HG02610 (cell line): Measurements from ENCODE around the gene NTF4.
"Not testable (repeated sequence)": the region's sequence is repeated elsewhere in the genome, so short reads cannot be mapped to it uniquely, and the experiment has no call there.

ENCODE experiments used
- ATAC-seq: cut with Tn5 transposase; IDR thresholded peaks from one replicate; pipeline ENCODE4 v1.9.1; 2021; ENCODE audit warnings: mild to moderate bottlenecking, moderate library complexity; ENCODE audit not compliant: unreplicated experiment

Gene NTF4

DNA sequence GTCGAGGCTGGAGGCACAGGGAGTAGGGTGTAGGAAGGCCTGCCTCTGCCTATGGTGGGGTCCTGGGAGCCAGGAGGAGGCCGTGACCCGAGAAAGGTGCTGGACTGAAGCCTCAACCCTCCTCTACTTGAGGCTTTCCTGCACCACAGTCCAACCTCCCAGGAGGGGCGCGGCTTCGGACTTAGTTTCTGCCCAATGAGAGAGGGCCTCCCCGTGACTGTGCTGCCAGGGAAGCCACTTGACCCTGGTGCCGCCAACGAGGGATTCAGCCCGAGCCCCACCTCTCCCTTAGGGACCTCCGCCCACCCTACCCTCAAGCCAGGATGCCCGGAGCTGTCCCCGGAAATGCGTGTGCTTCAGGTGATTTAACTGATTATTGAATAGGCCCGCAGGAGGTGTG is 40.4 kb downstream of the NTF4 start, which contains the start of gene CGB3:
TSS of gene CGB3 (minus strand) at position 101 of the 400 bp plus-strand sequence. CDS start 362 bp downstream, outside the sequence.
- ATAC-seq = not testable (repeated sequence)

DNA sequence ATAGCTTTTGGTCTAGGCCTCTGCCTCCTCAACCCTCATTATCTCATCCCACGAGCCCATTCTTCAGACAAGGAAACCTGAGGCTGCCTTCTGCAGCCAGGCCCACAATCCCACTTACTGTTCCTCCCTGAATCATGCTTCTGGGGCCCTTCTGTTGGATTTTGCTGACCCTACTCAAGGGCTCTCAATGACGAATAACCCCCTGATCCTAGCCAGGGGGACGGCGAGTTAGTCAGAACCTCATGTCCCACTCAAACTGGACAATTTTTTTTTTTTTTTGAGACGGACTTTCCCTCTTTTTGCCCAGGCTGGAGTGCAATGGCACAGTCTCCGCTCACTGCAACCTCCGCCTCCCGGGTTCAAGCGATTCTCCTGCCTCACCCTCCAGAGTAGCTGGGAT is 42.5 kb downstream of the NTF4 start:
- ATAC-seq = no peak

- no peak for ATAC-seq
These were observed 43.4 kb downstream of the NTF4 start for GRCh38 chr19:49020931-49021895.

DNA sequence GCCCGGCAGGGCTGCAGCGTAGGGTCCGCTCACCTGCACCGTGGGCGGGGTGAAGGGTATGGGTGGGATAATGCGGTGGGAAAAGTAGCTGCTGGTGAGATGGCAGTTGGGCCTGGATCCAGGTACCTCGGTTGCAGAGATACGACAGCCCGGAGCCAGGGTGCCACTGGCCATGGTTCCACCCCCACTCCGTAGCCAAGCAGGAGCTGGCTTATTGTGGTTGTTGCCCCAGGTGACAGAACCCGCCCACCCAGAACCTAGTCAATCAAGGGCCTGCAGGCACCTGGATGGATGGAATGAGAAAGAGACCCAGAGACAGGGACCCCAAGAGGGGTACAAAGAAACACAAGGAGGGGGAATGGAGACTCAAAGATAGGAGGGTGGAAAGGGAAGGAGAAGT is 44.3 kb downstream of the NTF4 start:
- no peak for ATAC-seq

GRCh38 chr19:49019242-49019932 is 45.2 kb downstream of the NTF4 start:
- ATAC-seq = no peak

GRCh38 chr19:49018388-49019241 is 46.0 kb downstream of the NTF4 start:
- not testable (repeated sequence) for ATAC-seq

GRCh38 chr19:49017666-49018351 is 46.8 kb downstream of the NTF4 start:
- ATAC-seq = no peak

- no peak for ATAC-seq
These were observed 47.5 kb downstream of the NTF4 start, which contains the start of gene LHB for GRCh38 chr19:49017041-49017665. Gene LHB, minus strand, starts transcription at chr19:49017091. Its CDS starts 10 bp downstream, at chr19:49017081.

DNA sequence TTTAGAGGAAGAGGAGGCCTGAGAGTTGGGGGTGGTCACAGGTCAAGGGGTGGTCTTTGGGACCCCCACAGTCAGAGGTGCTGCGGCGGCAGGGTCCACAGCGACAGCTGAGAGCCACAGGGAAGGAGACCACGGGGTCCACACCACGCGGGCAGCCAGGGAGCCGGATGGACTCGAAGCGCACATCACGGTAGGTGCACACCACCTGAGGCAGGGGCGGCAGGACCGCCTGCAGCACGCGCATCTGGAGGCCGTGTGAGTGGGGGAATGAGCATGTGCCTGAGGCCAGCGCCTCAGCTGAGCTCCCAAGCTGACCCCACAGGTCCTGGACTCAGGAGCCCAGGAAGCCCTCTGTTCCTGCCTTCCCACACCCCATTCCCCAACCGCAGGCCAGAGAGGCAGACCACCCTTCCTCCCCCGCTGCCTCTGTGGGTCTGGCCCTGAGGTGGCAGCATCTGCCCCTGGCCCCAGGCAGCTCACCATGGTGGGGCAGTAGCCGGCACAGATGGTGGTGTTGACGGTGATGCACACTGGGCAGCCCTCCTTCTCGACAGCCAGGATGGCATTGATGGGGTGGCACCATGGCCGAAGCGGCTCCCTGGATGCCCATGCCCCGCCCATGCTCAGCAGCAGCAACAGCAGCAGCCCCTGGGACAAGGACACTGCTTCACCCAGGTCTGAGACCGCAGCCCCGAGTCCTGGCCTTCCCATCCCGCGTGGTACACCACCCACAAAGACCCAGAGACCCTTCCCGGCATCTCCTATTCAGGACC is 48.4 kb downstream of the NTF4 start:
- ATAC-seq = no peak

DNA sequence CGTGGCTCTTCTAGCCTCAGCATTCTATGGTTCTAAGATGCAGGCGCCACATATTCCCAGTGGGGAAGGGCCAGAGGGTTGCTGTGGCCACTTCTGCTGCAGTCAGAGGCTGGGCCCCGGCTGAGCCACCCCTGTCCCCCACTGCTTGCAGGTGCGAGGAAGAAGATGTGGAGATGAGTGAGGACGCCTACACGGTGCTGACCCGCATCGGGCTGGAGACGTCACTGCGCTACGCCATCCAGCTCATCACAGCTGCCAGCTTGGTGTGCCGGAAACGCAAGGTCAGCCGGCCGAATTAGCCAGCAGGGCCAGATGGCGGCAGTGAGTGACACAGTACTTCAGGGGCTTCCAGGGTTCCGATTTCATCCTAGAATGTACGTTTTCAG is 49.8 kb downstream of the NTF4 start:
- ATAC-seq = no peak

DNA sequence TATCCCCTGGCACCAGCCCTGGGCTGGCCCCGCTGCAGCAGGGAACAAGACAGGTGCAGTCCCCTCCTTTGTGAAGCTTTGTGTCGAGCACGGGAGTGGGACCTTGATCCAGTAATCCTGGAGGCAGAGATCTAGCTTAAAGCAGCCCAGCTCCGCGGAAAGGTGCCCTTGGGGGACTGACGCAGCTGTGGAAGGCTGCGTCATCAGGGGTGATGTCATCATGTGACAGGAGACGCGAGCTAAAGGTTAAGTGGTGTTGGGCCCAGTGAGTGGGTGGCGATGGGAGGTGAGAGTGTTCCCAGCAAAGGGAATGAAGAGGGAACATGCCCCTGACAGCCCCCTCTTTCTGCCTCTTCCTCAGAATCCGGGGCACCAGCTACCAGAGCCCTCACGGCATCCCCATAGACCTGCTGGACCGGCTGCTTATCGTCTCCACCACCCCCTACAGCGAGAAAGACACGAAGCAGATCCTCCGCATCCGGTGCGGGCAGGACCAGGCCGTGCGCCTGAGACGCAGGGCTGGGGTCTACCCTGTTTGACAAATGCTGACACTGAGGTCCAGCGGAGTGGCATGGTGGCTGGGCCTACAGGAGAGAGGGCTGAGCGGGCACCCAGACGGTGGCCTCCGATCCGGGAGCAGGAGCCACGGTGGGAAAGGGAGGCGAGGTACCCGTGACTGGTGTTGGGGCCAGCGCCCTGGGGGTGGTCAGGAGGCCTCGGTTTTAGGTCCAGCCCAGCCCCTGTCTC is 50.3 kb downstream of the NTF4 start:
- ATAC-seq = no peak

DNA sequence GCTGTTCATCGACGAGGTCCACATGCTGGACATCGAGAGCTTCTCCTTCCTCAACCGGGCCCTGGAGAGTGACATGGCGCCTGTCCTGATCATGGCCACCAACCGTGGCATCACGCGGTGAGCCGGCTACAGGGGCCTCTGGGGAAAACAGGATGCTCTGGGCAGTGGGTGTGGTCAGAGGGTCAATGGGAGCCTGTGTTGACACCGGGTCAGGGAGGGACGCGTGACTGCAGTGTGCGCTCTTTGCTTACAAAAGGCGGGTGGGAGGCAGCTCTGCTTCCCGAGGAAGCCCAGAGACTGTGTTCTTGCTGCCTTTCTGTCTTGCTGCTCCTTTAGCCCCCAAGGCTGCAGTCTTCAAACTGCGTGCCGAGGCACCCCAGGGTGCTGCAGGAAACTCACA is 53.4 kb downstream of the NTF4 start:
- ATAC-seq = no peak
